NCI-H526 (cell line): ENCODE results near the gene HPS5.
"Not testable (repeated sequence)": the region's sequence is repeated elsewhere in the genome, so short reads cannot be mapped to it uniquely, and the experiment has no call there.

ENCODE experiments used
- DNase-seq, 2 experiments: peaks; one replicate each; lab custom pipeline; 2025; lab: John Stamatoyannopoulos, UW

Gene HPS5

GRCh38 chr11:18277565-18278271, 44.2 kb downstream of the HPS5 start:
- no peak for DNase-seq

GRCh38 chr11:18271206-18271605, 50.7 kb downstream of the HPS5 start:
- DNase-seq, result no peak

DNA sequence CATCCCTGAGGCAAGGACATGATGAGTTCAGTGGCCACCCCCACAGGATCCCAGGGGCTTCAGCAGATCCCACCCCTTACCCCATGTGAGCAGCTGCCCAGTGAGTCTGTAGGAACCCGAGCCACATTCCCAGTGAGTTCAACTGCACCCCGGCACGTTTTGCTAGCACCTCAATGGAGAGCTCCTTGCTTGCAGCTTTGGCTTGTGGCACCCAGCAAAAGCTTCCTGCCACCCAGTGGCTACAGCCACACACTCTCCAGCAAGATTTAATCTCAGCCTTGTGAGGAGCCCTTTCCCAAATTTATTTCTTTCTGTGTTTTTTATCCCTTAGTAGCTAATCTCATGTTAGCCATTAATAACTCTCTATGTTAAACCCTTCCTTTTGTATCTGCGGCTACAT, 51.8 kb downstream of the HPS5 start:
- DNase-seq, result no peak

DNA sequence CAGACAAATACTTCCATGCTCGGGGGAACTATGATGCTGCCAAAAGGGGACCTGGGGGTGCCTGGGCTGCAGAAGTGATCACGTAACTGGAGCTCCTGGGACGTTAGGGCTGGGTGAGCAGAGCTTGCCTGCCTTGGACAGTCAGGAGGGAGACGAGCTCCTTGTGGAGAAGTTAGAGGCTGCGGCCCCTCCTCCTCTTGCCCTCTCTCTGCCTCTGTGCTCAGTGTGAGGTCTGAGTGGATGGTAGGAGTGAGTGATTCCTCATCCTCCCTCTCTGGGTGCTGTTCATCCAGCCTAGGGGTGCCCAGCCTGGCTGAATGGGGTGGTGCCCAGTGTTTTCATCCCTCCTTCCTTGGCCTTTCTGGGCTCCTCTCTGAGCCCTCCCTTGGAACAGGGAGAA, 52.7 kb downstream of the HPS5 start:
- DNase-seq, result not testable (repeated sequence)

DNA sequence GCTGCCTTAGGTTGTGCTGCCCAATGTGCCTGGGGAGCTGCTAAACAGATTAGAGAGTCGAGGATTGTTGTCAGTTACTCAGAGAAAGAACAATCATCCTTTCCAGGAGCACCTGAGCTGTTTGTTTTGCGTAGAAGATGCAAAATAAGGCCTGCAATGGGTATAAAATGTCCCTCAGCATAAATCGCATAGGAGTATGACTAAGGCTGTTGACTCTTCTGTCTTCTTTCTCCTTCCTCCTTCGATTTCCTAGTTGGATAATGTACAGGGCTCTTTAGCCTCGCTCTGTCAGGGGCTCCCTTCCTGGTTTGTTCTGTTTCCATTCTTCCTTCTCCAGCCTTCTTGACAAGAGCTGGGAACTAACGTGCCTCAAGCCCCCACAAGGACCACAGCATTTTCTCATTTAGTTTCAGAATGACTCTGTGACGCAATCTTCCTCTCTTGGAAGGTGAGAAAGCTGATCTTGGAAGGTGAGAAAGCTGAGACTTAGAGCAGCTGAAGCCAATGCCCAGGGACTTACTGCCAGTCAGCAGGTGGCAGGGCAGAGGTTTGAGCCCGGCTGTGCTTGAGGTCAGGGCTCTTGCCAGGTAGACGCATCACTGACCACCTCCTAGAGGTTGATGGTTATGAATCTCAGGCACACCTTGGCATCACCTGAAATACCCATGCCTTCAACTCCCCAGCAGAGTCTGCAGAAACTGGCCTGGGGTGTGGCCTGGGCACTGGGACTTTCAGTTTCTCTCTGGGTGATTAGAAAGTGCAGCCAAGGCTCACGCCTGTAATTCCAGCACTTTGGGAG, 54.4 kb downstream of the HPS5 start:
- not testable (repeated sequence) for DNase-seq

DNA sequence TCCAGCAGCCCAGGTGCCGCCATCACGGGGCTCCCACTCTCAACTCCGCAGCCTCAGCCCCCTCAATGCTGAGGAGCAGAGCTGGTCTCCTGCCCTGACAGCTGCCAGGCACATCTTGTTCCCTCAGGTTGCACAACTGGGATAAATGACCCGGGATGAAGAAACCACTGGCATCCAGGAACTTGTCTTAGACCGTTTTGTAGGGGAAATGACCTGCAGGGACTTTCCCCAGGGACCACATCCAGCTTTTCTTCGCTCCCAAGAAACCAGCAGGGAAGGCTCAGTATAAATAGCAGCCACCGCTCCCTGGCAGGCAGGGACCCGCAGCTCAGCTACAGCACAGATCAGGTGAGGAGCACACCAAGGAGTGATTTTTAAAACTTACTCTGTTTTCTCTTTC, 56.0 kb downstream of the HPS5 start, which contains the start of gene SAA1:
TSS of gene SAA1 (plus strand) at position 316 of the 400 bp plus-strand sequence. CDS start 624 bp downstream, outside the sequence.
- DNase-seq, result no peak

- no peak for DNase-seq
These were observed 57.0 kb downstream of the HPS5 start for GRCh38 chr11:18264677-18265555.

DNA sequence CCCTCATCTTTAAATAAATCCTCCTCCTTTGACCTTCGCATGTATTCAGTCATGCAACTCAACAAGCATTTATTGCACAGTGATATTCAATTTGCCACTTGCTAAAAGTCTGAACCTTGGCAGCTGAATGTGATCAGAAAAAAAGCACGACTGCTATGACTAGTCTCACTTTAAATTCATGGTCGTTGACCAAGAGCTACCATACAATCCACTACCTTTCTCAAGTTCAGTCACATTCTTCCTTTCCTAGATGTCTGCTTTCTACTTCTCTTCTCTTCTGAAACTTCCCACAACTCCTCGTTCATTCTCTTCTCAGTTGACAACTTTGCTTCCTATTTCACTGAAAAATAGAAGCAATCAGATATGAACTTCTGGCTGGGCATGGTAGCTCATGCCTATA, 57.9 kb downstream of the HPS5 start:
- DNase-seq, result no peak

GRCh38 chr11:18262681-18263350, 59.1 kb downstream of the HPS5 start:
- DNase-seq, result not testable (repeated sequence)

DNA sequence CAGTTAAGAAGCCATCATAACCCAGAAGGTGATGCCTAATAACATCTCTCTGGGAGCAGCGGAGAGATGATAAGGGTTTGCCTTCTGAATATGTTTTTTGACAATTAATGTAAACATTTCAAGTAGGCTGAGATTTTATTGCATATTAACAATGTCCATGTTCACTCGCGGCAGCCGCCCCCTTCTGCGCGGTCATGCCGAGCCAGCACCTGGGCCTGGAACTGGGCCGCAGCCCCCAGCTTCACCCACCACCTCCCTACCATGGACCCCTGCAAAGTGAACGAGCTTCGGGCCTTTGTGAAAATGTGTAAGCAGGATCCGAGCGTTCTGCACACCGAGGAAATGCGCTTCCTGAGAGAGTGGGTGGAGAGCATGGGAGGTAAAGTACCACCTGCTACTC, 60.2 kb downstream of the HPS5 start:
- no peak for DNase-seq

DNA sequence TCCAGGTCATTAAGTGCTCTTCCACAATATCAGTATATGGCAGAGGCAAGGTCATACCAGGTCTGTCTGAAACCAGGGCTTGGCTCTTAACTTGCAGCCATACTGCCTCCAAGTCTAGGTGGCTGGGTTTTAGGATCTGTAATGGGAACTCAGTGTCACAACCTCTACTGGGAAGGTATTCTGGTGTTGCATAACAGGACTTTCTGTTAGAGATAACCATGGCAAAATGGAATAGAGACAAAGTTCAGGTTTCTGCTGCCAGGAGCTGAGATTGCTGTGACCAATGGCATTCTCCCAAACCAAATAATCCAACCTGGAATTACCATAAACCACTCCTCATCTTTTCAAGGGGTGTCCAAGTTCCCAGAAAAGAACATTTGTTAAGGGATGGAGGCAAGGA, 62.7 kb downstream of the HPS5 start:
- DNase-seq, result no peak

DNA sequence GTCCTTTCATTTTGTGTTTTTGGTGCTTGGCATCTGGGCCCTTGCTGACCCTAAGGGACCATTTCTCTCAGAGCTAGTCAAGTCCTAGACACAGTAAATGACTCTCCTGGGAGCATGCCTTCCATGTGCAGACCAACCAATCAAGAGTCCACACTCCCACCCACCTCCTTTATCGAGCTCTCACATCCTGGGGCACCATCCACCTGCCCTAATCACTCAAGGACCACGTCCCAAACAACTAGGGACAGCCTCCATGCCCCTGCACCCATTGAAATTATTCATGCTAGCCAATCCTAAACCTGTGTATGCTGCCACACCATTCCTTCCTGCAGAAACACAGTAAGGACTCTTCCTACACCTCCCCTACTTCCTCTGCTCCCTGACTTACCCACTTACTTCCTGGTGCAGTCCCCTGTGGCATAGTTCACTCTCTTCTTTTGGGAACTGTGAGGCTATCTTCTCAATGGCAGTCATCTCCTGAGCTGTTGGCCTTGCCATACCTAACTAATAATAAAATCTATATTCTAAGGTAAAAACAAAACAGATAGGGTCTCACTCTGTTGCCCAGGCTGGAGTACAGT, 67.1 kb downstream of the HPS5 start:
- no peak for DNase-seq

DNA sequence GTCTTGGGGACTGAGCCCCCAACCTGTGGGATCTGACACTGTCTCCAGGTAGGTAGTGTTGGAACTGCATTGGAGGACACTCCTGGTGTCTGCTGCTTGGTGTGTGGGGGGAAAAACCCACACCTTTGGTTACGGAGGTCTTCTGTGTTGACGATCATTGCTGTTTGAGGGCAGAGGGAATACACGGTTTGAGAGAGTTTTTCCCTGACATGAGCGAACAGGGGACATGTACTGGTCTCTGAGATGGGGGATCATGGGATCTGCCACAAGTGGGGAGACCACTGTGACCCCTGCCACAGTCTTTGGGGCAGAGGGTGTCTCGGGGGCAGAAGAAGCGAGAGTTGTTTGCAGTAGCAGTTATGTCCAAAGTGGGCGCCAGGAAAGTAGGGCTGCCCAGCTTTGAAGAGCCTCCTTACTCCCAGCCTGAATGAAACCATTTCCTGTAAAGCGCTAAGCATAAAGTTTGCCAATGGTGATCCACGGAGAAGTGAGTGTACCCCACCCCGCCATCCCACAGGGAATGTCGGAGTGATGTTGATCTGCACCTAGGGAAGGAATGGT, 68.1 kb downstream of the HPS5 start:
- no peak for DNase-seq

- no peak for DNase-seq
These were observed 68.7 kb downstream of the HPS5 start for GRCh38 chr11:18253233-18253632.

GRCh38 chr11:18248561-18248960, 73.4 kb downstream of the HPS5 start, which contains the start of gene SAA2:
Gene SAA2 (minus strand): TSS chr11:18248668. CDS start chr11:18248011, 657 bp downstream.
- DNase-seq, result no peak

GRCh38 chr11:18247191-18247581, 74.8 kb downstream of the HPS5 start:
- DNase-seq, result not testable (repeated sequence)

- DNase-seq, result not testable (repeated sequence)
These were observed 75.4 kb downstream of the HPS5 start for GRCh38 chr11:18246379-18247190.

DNA sequence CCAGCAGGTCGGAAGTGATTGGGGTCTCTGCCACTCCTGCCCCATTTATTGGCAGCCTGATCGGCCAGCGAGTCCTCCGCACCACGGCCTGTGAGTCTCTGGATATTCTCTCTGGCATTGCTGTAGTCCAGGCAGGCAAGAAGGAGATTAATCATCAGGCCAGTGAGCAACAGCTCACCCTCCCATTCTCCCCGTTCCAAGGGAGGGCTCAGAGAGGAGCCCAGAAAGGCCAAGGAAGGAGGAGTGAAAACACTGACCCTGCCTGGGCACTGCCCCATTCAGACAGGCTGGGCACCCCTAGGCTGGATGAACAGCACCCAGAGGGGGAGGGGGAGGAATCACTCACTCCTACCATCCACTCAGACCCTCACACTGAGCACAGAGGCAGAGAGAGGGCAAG, 76.5 kb downstream of the HPS5 start:
- DNase-seq, result no peak

GRCh38 chr11:18243783-18244362, 78.1 kb downstream of the HPS5 start:
- peak in 1 of 2 experiments; percentile 79 for DNase-seq

GRCh38 chr11:18239655-18240054, 82.3 kb downstream of the HPS5 start:
- DNase-seq, result no peak
